A549 (cell line): ENCODE measurements around the gene PPA1. TPM values are rescaled to one million over a fixed set of nuclear protein-coding genes. Genes with fewer than 3 reads are reported as not detected.
"Not testable (repeated sequence)": the region's sequence is repeated elsewhere in the genome, so short reads cannot be mapped to it uniquely, and the experiment has no call there.

Experiments used
- ATAC-seq, 2 experiments: fragments of 200-7000 bp in 1 of 2; fragments of >200 bp in 1 of 2; cut with Nextera tagmentation in 1 of 2; cut with Tn5 transposase in 1 of 2; 3 replicates each; pipeline versions ENCODE4 v1.8.0 to v1.9.1; 2018 to 2020; ENCODE audit warnings: mild to moderate bottlenecking in 1 of 2, moderate library complexity in 1 of 2
- CTCF ChIA-PET: fragments of 300-600 bp; sonication (Branson Sonifier 250); formaldehyde crosslinking; extraction: SDS; loops from one replicate; lab custom pipeline; 2021; ENCODE audit warnings: antibody characterized with exemption, inconsistent platforms; lab: Yijun Ruan, JAX
- POLR2A ChIA-PET: fragments of 350-600 bp; formaldehyde crosslinking; extraction: SDS; loops from one replicate; lab custom pipeline; 2021; ENCODE audit warnings: antibody characterized with exemption, inconsistent platforms; lab: Yijun Ruan, JAX
- DNase-seq, 2 experiments: peaks; one replicate each; pipeline versions ENCODE4 v3.0.0 to v3.0.0-alpha.2; 2011 to 2016; ENCODE audit warnings: low read depth in 1 of 2, low spot score in 1 of 2
- FAIRE-seq: peaks from 2 replicates; lab custom pipeline; 2011; peaks lifted over from hg19 to GRCh38; lab: Jason Lieb, UNC
- H3K27ac ChIP-seq, 2 experiments: fragments of >200 bp; sonication (Bioruptor Twin); formaldehyde crosslinking; 3 replicates each; pipeline ENCODE4 v1.5.1; 2016 to 2017
- H3K4me1 ChIP-seq: fragments of >200 bp; sonication (Bioruptor Twin); formaldehyde crosslinking; 3 replicates; pipeline ENCODE4 v1.6.1; 2016
- H3K4me2 ChIP-seq: fragments of >200 bp; sonication (Bioruptor Twin); formaldehyde crosslinking; 3 replicates; pipeline ENCODE4 v1.6.1; 2016
- H3K4me3 ChIP-seq: fragments of >200 bp; sonication (Bioruptor Twin); formaldehyde crosslinking; 3 replicates; pipeline ENCODE4 v1.5.1; 2016
- H3K9me3 ChIP-seq: fragments of >200 bp; sonication (Bioruptor Twin); formaldehyde crosslinking; 3 replicates; pipeline ENCODE4 v1.6.1; 2016
- CHD2 ChIP-seq: fragments of 150-350 bp; IDR thresholded peaks from 2 replicates; pipeline ENCODE4 v1.6.1; 2014; ENCODE audit warnings: low read length; ENCODE audit not compliant: partially characterized antibody
- CHD4 ChIP-seq: fragments of 200-600 bp; sonication (generic); IDR thresholded peaks from 2 replicates; pipeline ENCODE4 v1.6.1; 2016; ENCODE audit warnings: antibody characterized with exemption, mild to moderate bottlenecking, borderline replicate concordance
- CTCF ChIP-seq: fragments of >200 bp; sonication (Bioruptor Twin); formaldehyde crosslinking; IDR thresholded peaks from 3 replicates; pipeline ENCODE4 v1.5.1; 2016
- ESRRA ChIP-seq: fragments of 150-350 bp; IDR thresholded peaks from 2 replicates; pipeline ENCODE4 v1.6.1; 2014; ENCODE audit warnings: mild to moderate bottlenecking, low read length, borderline replicate concordance
- FOSB ChIP-seq: fragments of 250-450 bp; sonication (Bioruptor Pico); IDR thresholded peaks from 2 replicates; pipeline ENCODE4 v1.5.0; 2020; ENCODE audit warnings: mild to moderate bottlenecking, moderate library complexity
- FOXS1 ChIP-seq: fragments of 250-450 bp; sonication (Bioruptor Pico); IDR thresholded peaks from 2 replicates; pipeline ENCODE4 v1.5.0; 2020; ENCODE audit warnings: mild to moderate bottlenecking, moderate library complexity
- HDAC2 ChIP-seq: fragments of 200-600 bp; sonication (generic); IDR thresholded peaks from 2 replicates; pipeline ENCODE4 v1.6.1; 2016
- HOXA7 ChIP-seq: fragments of 250-450 bp; sonication (Bioruptor Pico); IDR thresholded peaks from 2 replicates; pipeline ENCODE4 v1.5.0; 2020; ENCODE audit warnings: mild to moderate bottlenecking, moderate library complexity
- HOXB5 ChIP-seq: fragments of 250-450 bp; sonication (Bioruptor Pico); IDR thresholded peaks from 2 replicates; pipeline ENCODE4 v1.5.0; 2020; ENCODE audit warnings: mild to moderate bottlenecking, moderate library complexity
- JUNB ChIP-seq: fragments of >200 bp; sonication (Bioruptor Twin); formaldehyde crosslinking; IDR thresholded peaks from 2 replicates; pipeline ENCODE4 v1.6.1; 2016
- MAFK ChIP-seq: fragments of 450-650 bp; IDR thresholded peaks from 2 replicates; pipeline ENCODE4 v1.6.1; 2014; ENCODE audit not compliant: partially characterized antibody
- NPAS2 ChIP-seq: fragments of 250-450 bp; sonication (Bioruptor Pico); IDR thresholded peaks from 2 replicates; pipeline ENCODE4 v1.8.0; 2022; ENCODE audit warnings: mild to moderate bottlenecking, moderate library complexity, borderline replicate concordance
- POLR2A ChIP-seq: IDR thresholded peaks from 2 replicates; pipeline ENCODE4 v1.6.1; 2012; ENCODE audit warnings: mild to moderate bottlenecking, low read length
- RAD21 ChIP-seq, 2 experiments: fragments of >200 bp in 1 of 2; sonication (Bioruptor Twin) in 1 of 2; formaldehyde crosslinking in 1 of 2; IDR thresholded peaks in 1 of 2; conservative IDR thresholded peaks in 1 of 2; 2 replicates in 1 of 2; 3 replicates in 1 of 2; pipeline ENCODE4 v1.6.1; 2012 to 2018; ENCODE audit warnings: inconsistent platforms in 1 of 2
- RFX5 ChIP-seq: fragments of 450-650 bp; IDR thresholded peaks from 2 replicates; pipeline ENCODE4 v1.7.1; 2014; ENCODE audit warnings: antibody characterized with exemption, mild to moderate bottlenecking, moderate library complexity
- SMC3 ChIP-seq: fragments of >200 bp; sonication (Bioruptor Twin); formaldehyde crosslinking; IDR thresholded peaks from 3 replicates; pipeline ENCODE4 v1.6.1; 2018; ENCODE audit warnings: inconsistent platforms
- TP53 ChIP-seq: fragments of 250-450 bp; sonication (Bioruptor Pico); IDR thresholded peaks from 2 replicates; pipeline ENCODE4 v1.5.0; 2021; ENCODE audit warnings: mild to moderate bottlenecking, moderate library complexity
- ZC3H11A ChIP-seq: fragments of 450-650 bp; IDR thresholded peaks from 2 replicates; pipeline ENCODE4 v1.6.1; 2014; ENCODE audit warnings: antibody characterized with exemption, mild to moderate bottlenecking
- ZNF302 ChIP-seq: fragments of 250-450 bp; sonication (Bioruptor Pico); IDR thresholded peaks from 2 replicates; pipeline ENCODE4 v1.9.0; 2021; ENCODE audit warnings: inconsistent platforms, mild to moderate bottlenecking, moderate library complexity
- WGBS: methylation state at CpG from one replicate; pipeline ENCODE4 v1.1.6; 2017; ENCODE audit errors: missing lambda C conversion rate; 5-methylcytosine and 5-hydroxymethylcytosine counted together
- polyA plus RNA-seq, 4 experiments: library from polyadenylated mRNA; depleted of rRNA in 3 of 4; stranded (reverse); fragments of >200 nt; fragmentation: RNase III in 1 of 4; extraction: RNeasy Plus Mini Kit Qiagen cat#74134 plus additional on column Dnase treatment in 1 of 4; gene quantifications; 2 replicates in 3 of 4; 3 replicates in 1 of 4; pipeline ENCODE4 v1.2.3, GENCODE V29; 2011 to 2017

PPA1 gene
- polyA plus RNA-seq, 2 of the 4 experiments (the other 2 are of a cell fraction): 205 to 273 TPM

GRCh38 chr10:70163448-70163847 lies 69.8 kb downstream of the PPA1 start:
- DNase-seq (no peak), FAIRE-seq (no peak), ATAC-seq (no peak)
- Histone ChIP-seq H3K27ac (no peak overlapping the region), H3K4me3 (no peak overlapping the region), H3K9me3 (no peaks in the 10 kb centered on the region), H3K4me1 (peaks cover 43% of the 10 kb centered on the region), H3K4me2 (no peak overlapping the region)
- no peak for TF ChIP-seq ZC3H11A
- ChIA-PET POLR2A (no interaction called here), CTCF (interaction anchor here (1.1 kb wide), 1 partner anchor 17 kb away, joined by 7 read pairs; the partner anchor contains the start of gene TYSND1)
- WGBS: 97% methylated on average over 4 of the region's 4 CpGs

- peaks cover 38% of the 10 kb centered on the region for H3K4me1 ChIP-seq
- no peak for DNase-seq
- ChIA-PET CTCF (interaction anchor here (0.7 to 1.1 kb wide), 2 partner anchors 17 to 807 kb away, joined by 3 to 7 read pairs; partner anchors contain the start of gene TYSND1), POLR2A (no interaction called here)
- 86% methylated on average over 1 of the region's 1 CpG for WGBS
- H3K9me3 ChIP-seq: no peaks in the 10 kb centered on the region
- FAIRE-seq: no peak
- no peak overlapping the region for H3K4me3 ChIP-seq
- TF ChIP-seq HDAC2: no peak
- no peak for TF ChIP-seq NPAS2 (CRISPR knock-in tag)
- 0 out of 3 replicates have a peak overlapping the region, but pooled peaks have one; percentile 11 for H3K4me2 ChIP-seq
- ATAC-seq: no peak
- no peak overlapping the region for H3K27ac ChIP-seq
Observed at GRCh38 chr10:70162892-70163201, 70.4 kb downstream of the PPA1 start.

- no peaks in the 10 kb centered on the region for H3K9me3 ChIP-seq
- no peak for TF ChIP-seq ZC3H11A
- no peak for TF ChIP-seq RAD21 (conservative IDR thresholded peaks at IDR 0.05 in 1 of 2, IDR thresholded peaks at IDR 0.05 in 1 of 2)
- TF ChIP-seq TP53: no peak
- TF ChIP-seq SMC3: no peak
- no peak for TF ChIP-seq HOXA7 (CRISPR knock-in tag)
- TF ChIP-seq RFX5: no peak
- no peak for TF ChIP-seq CTCF
- TF ChIP-seq FOSB (CRISPR knock-in tag): no peak
- no peak for TF ChIP-seq POLR2A
- TF ChIP-seq ZNF302: no peak
- TF ChIP-seq FOXS1 (CRISPR knock-in tag): no peak
- no peak for TF ChIP-seq CHD4
- TF ChIP-seq JUNB: no peak
- TF ChIP-seq CHD2: no peak
- no peak for TF ChIP-seq HOXB5 (CRISPR knock-in tag)
- no peak for TF ChIP-seq ESRRA
- DNase-seq (no peak), FAIRE-seq (no peak), ATAC-seq (no peak)
- H3K4me2 ChIP-seq: 0 out of 3 replicates have a peak overlapping the region, but pooled peaks have one; percentile 11
- ChIA-PET CTCF (interaction anchor here (0.7 to 2.2 kb wide), 3 partner anchors 16 to 807 kb away, joined by 3 to 13 read pairs (median 7); partner anchors contain the start of gene TYSND1), POLR2A (no interaction called here)
- no peak overlapping the region for H3K27ac ChIP-seq
- WGBS: 96% methylated on average over 1 of the region's 2 CpGs
- no peak overlapping the region for H3K4me3 ChIP-seq
- H3K4me1 ChIP-seq: peaks cover 36% of the 10 kb centered on the region
Observed at GRCh38 chr10:70162151-70162891, 70.9 kb downstream of the PPA1 start.

GRCh38 chr10:70160798-70161197 lies 72.4 kb downstream of the PPA1 start:
- POLR2A ChIA-PET: interaction anchor here (1.0 to 1.3 kb wide), 2 partner anchors 9 to 14 kb away, joined by 3 to 8 read pairs; partner anchors contain the start of genes SAR1A and TYSND1

GRCh38 chr10:70159366-70159765 lies 73.9 kb downstream of the PPA1 start:
- WGBS: 30% methylated on average over 3 of the region's 3 CpGs
- POLR2A ChIA-PET, H3K4me2 ChIP-seq, FAIRE-seq, H3K4me3 ChIP-seq, DNase-seq, ATAC-seq, H3K9me3 ChIP-seq, H3K27ac ChIP-seq: not testable (repeated sequence)
- CTCF ChIA-PET: interaction anchor here (1.0 kb wide), 1 partner anchor 8 kb away, joined by 3 read pairs; no protein-coding TSS in a partner anchor
- peaks cover 31% of the 10 kb centered on the region for H3K4me1 ChIP-seq

More at GRCh38 chr10:70160798-70161197, 72.4 kb downstream of the PPA1 start:
- WGBS: 24% methylated on average over 1 of the region's 1 CpG
- Histone ChIP-seq H3K4me2 (peak overlapping the region; percentile 6; the same call in 1 of the 3 replicates), H3K9me3 (no peaks in the 10 kb centered on the region), H3K4me1 (peaks cover 33% of the 10 kb centered on the region), H3K27ac (no peak overlapping the region), H3K4me3 (no peak overlapping the region)
- no peak for ATAC-seq
- CTCF ChIA-PET: interaction anchor here (0.7 to 2.2 kb wide), 3 partner anchors 15 to 204 kb away, joined by 4 to 13 read pairs (median 5); partner anchors contain the start of gene TYSND1
- FAIRE-seq: no peak
- no peak for DNase-seq
- TF ChIP-seq MAFK (peak; percentile 13), ESRRA (no peak)
